Muscle layer of colon (tissue), 2 donors: ENCODE data around the gene CD52.
A peak's percentile ranks its signal among the peaks of the same experiment; 100 is the strongest.

ENCODE experiments used
- H3K27ac ChIP-seq: one replicate; pipeline ENCODE4 v1.7.0; 2013; ENCODE audit warnings: low read depth, mild to moderate bottlenecking, low read length, moderate library complexity
- H3K27me3 ChIP-seq, 2 donors: one replicate each; pipeline ENCODE4 v1.7.0; 2013; ENCODE audit warnings: low read length in 2 of 2, mild to moderate bottlenecking in 2 of 2; ENCODE audit not compliant: insufficient read depth in 2 of 2, control insufficient read depth in 1 of 2
- H3K36me3 ChIP-seq: one replicate; pipeline ENCODE4 v1.7.0; 2013; ENCODE audit warnings: mild to moderate bottlenecking, low read length; ENCODE audit not compliant: insufficient read depth
- H3K4me1 ChIP-seq: one replicate; pipeline ENCODE4 v1.7.0; 2013; ENCODE audit warnings: mild to moderate bottlenecking, low read length; ENCODE audit not compliant: insufficient read depth
- H3K4me3 ChIP-seq, 2 donors: one replicate each; pipeline ENCODE4 v1.7.0; 2013; ENCODE audit warnings: low read length in 2 of 2, low read depth in 1 of 2, mild to moderate bottlenecking in 1 of 2, moderate library complexity in 1 of 2
- H3K9ac ChIP-seq: one replicate; pipeline ENCODE4 v1.7.0; 2013; ENCODE audit warnings: low read length
- H3K9me3 ChIP-seq: one replicate; pipeline ENCODE4 v1.7.0; 2013; ENCODE audit warnings: mild to moderate bottlenecking, low read length
- donor health status: abdominal sarcoma.
- donor health status: Adenocarcinoma of cecum.

CD52 gene

DNA sequence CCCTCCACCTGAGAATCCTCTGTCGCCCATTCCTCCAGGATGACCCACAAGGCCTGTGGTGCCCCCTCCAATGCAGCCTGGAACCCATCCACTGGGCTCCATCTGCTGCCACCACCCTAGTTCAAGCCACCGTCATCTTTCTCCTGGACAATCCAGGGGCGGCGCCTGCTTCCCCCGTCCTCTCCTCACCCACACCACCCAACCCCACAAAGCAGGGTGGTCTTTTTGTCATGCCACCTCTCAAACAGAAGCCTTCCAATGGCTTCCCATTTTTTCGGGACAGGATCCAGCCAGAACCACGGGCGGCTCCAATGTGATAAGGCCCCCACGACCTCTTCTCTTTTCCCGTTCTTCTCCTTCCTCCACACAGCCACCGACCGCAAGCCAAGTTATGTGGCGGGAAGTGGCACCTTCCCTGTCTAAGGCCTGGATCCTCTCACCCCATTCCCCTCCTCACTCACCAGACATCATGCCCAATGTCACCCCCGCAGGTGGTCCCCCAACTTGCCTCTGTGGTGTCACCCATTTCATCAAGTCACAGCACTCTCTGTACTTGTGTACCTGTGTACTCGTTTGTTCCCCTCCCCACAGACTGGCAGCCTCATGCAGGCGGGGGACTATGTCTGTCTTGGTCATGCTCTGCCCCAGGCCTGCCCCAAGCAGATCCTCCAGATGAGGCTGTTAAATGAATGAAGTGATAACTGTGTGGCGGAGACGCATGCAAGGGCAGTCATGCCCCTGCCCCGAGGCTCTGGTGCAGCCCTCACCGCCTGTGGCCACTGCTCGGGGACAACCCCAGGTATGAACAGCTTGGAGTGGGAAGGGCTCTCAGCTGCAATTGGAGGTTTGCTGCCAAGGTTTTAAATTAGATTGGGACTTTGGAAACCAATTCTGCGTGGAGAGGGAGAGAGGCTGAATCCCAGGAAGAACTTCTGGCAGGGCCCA, 22.3 kb upstream of the CD52 start:
- H3K9ac ChIP-seq, result no peak overlapping the region
- H3K9me3 ChIP-seq, result no peaks in the 10 kb centered on the region
- H3K4me3 ChIP-seq, result no peak overlapping the region
- H3K4me1 ChIP-seq, result peaks cover 11% of the 10 kb centered on the region
- no peaks in the 10 kb centered on the region for H3K36me3 ChIP-seq
- no peaks in the 10 kb centered on the region for H3K27me3 ChIP-seq
- no peak overlapping the region for H3K27ac ChIP-seq

DNA sequence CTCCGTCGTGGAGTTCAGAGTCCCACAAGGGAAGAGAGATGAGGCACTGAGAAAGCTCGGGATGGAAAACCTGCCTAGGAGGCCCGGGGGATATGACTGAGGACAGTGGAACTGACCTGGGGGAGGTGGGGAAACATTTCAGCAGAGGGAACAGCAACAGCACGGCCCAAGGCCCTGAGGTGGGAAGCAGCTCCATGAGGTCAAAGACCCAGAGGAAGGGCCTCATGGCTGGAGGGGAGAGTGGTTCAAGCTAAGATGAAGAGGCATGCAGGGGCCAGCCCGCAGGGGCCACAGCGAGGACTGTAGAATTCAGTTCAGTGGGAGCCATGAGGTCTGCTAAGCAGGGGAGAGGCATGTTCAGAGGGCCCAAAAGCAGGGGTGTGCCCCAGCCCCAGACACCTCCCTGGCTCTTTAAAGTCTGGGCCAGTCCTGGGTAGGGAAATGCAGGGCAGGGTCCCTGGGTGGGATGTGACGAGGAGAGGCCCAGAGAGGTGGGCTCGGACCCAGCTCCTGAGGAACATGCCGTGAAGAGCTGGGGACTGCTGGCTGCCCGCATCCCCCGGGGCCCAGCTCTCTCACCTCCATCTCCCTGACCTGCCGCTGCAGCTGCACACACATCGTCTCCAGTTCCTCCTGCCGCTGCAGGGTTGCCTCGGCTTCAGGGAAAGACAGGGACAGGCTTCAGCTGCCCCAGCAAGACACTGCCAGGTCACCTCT, 21.3 kb upstream of the CD52 start:
- Histone ChIP-seq H3K27me3 (no peaks in the 10 kb centered on the region), H3K4me1 (peaks cover 1% of the 10 kb centered on the region), H3K9me3 (no peaks in the 10 kb centered on the region), H3K27ac (no peak overlapping the region), H3K9ac (no peak overlapping the region), H3K4me3 (no peak overlapping the region), H3K36me3 (no peaks in the 10 kb centered on the region)

DNA sequence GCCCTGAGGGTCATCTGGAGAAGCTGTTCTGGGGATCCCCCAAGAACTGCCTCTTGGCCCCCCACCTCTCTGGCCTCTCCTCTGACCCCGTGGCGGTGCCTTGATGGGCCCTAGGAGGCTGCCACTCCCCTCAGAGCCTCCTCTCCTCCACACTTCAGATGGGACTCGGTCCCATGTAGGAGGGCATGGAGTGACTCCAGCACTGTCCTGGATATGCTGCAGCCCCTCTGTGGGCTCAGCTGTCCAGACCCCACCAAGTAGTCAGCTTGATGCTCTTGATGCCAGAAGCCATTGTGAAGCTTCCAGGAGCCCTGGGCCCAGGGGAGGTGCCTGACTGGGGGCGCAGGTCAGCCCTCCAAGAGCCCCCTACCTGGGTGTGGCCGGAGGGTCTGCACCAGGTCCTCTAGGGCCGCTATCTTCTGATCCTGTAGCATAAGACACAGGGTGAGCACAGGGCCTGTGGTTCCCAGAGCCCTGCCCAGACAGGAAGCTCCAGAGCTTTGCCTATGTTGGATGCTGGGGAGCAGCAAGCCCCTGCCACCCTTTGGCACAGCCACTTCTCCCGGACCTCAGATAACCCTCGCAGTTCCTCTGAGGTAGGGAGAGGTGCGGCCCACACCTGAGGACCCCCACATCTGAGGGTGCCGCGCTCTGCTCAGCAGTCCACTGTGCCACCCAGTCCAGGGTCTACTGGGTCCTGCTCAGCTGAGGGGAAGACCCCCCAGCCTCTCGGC, 20.5 kb upstream of the CD52 start:
- Histone ChIP-seq H3K4me3 (no peak overlapping the region), H3K27ac (no peak overlapping the region), H3K4me1 (no peaks in the 10 kb centered on the region), H3K9ac (no peak overlapping the region), H3K36me3 (no peaks in the 10 kb centered on the region), H3K27me3 (no peaks in the 10 kb centered on the region), H3K9me3 (no peaks in the 10 kb centered on the region)

DNA sequence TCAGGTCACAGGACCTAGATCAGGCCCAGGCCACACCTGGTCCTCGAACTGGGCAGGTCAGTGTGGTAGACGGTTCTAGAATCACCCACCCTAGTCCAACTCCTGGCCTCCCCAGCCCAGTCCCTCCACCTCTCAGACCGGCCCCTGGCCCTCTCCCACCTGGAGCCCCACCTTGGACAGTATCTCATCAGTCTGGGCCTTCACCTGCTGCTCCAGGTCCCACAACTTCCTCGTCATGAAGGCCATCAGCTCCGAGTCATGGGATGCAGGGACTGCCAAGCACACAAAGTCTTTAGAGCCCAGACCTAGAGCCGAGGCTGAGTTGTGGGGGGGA, 20.0 kb upstream of the CD52 start:
- Histone ChIP-seq H3K36me3 (no peaks in the 10 kb centered on the region), H3K4me1 (no peaks in the 10 kb centered on the region), H3K9me3 (no peaks in the 10 kb centered on the region), H3K9ac (no peak overlapping the region), H3K27me3 (no peaks in the 10 kb centered on the region), H3K4me3 (no peak overlapping the region), H3K27ac (no peak overlapping the region)

DNA sequence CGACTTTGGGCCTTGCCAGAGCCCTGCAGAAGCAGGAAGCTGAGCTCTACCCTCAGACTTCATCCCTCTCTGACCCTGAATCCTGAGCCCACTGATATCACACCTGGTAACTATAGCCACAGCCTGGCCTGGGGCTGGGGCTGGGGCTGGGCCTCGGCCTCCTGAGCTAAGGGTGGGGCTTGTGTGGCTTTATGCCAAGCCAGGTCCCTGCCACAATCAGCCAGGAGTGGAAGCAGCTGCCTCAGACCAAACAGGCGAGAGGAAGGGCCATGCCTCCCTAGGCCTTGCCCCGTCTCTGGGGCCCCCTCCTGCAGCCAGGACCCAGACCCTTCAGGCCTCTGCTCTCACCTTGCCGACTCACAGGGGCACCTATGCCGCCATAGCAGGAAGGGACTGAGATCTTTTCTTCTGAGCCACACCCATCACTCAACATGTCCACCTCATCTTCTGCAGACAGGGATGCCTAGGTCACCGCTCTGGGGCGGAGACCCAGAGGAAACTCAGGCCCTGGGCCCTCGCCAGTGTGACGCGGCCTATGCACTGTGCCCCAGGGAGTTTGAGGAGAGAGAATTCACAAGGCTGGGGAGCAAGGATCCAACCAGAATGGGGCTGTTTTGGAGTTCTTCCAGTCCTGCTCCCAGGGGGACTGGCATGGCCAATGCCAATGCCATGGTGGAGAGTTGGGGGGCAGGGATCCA, 17.0 kb upstream of the CD52 start:
- H3K4me1 ChIP-seq, result peaks cover 3% of the 10 kb centered on the region
- H3K27ac ChIP-seq, result no peak overlapping the region
- H3K9ac ChIP-seq, result no peak overlapping the region
- no peaks in the 10 kb centered on the region for H3K9me3 ChIP-seq
- no peaks in the 10 kb centered on the region for H3K27me3 ChIP-seq
- no peak overlapping the region for H3K4me3 ChIP-seq
- H3K36me3 ChIP-seq, result no peaks in the 10 kb centered on the region

DNA sequence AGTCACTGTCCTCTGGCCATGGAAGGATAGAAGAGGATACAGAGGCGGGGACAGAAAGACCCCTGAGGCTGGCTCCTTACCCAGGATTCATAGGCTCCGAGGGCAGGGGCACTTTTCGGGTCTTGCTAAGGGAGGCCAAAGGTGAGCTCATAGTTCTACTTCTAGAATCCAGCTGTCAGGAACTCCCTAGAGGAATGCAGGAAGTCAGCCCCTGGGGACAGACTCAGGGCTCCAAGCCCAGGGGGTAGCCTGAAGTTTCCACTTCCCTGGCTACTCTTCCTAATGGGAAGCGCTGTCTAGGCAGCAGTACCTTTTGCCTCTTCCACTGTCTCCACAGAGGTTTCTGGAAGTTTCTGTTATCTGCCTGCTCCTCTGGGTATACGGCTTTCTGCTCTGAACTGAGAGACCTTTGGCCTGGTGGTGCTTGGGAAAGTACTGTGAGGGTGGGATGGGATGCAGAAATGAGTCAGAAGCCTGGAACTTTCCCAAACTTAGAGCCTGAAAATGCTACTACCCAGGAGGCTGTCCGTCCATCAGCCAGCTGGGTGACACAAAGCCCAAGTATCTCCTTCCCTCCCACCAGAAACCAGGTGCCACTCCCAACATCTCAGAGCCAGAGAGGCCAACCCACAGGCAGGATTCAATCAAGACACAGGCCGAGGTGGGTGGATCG, 14.9 kb upstream of the CD52 start:
- Histone ChIP-seq H3K9me3 (no peaks in the 10 kb centered on the region), H3K4me3 (no peak overlapping the region), H3K27ac (no peak overlapping the region), H3K27me3 (no peaks in the 10 kb centered on the region), H3K36me3 (no peaks in the 10 kb centered on the region), H3K4me1 (peaks cover 8% of the 10 kb centered on the region), H3K9ac (no peak overlapping the region)

DNA sequence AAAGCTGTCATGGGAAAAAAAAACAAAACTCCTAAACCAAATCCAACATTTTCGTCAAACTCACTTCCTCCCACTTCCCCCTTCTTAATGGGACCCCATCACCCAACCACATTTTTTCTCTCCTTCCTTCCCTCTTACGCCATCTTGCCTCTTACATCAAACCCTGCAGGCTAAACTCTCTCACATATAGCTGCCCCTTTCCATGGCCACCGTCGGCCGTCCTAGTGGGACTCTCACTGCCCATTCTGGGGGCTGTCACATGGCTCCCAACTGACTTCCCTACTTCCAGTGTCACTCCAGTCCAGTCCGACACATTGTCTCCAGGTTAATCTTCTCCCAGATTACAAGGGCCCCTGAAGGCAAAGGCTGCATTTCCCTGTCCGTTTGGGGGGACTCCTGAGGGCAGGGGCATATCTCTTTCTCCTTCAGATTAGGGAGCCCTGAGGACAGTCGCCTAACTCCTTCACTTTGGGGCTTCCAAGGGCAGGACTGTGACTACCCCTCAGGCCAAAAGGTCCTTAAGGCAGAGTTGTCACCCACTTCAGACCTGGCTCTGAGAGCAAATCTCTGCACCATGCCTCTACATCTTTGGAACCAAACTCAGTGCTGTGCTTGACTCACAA, 12.0 kb upstream of the CD52 start:
- Histone ChIP-seq H3K4me3 (peak overlapping the region; percentile 76 to 80), H3K4me1 (peaks cover 8% of the 10 kb centered on the region), H3K27ac (no peak overlapping the region), H3K36me3 (no peaks in the 10 kb centered on the region), H3K9me3 (no peaks in the 10 kb centered on the region), H3K9ac (no peak overlapping the region), H3K27me3 (no peaks in the 10 kb centered on the region)

DNA sequence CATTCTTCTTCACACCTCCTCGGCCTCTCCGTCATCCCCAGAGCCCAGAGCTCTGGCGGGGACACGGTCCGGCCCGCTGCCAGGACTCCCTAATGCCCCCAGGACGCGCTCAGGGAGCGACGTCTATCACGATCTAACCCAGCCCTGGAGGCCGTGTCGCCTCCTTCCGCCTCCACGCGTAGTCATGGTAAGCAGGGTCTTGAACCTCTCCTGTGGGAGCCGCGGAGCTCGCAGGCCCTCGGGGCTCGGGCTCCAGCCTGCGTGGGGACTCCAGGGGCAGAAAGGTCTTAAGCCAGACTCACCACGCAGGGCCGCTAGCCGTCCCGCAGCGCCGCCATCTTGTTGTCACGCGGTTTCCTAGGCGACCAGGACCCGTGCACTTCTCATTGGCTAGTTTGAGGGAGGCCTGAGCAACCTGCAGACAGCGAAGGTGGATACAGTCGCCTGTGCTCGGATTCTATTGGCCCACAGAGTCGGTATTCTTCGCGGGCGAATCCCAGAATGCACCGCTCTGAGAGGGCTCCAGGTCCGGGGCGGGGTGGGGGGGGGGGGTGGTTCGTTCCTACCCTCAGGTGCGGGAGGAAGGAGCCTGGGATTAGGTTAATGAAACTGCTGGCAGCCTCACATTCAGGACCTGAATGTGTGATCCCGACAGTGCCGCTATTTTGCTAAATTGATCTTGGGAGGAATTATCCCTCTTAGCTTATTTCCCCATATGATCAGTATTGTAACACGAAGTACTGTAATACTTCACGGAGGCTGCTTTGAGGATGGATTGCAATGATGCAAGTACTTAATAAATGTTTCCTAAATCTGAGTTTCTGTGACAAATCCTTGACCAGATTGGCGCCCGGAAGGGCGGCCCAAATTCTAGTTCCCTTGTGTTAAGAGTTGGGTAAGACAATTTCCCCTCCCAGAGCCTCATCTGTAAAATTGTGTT, 11.2 kb upstream of the CD52 start, which contains the start of gene UBXN11:
TSS of gene UBXN11 (minus strand) at position 347 of the 940 bp plus-strand sequence. CDS start 3,753 bp downstream, outside the sequence.
- Histone ChIP-seq H3K27ac (no peak within 1 kb of the TSS), H3K4me3 (peak within 1 kb of the TSS; percentile 76 to 80), H3K9ac (no peak within 1 kb of the TSS), H3K27me3 (no peaks in the 10 kb centered on the region), H3K4me1 (peaks cover 8% of the 10 kb centered on the region), H3K36me3 (no peaks in the 10 kb centered on the region), H3K9me3 (no peaks in the 10 kb centered on the region)

DNA sequence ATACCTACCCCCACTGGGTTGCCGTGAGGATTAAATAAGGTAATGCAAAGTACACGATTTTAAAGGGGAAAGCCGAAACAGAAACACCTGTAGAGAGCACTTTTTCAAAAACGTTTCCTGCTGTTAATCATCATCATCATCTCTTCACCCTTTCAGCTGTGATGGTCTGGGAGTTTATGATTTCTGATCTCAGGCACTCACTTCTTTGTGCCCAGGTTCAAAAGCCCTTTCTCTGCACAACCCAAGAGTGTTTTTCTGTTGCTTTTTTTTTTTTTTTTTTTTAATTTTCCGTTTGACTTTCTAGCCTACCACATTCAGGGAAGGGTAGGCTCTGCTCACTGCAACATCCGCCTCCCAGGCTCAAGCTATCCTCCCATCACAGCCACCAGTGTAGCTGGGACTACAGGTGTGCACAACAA, 10.4 kb upstream of the CD52 start:
- H3K27ac ChIP-seq, result no peak overlapping the region
- H3K9me3 ChIP-seq, result no peaks in the 10 kb centered on the region
- H3K4me1 ChIP-seq, result peaks cover 8% of the 10 kb centered on the region
- H3K36me3 ChIP-seq, result no peaks in the 10 kb centered on the region
- no peaks in the 10 kb centered on the region for H3K27me3 ChIP-seq
- H3K9ac ChIP-seq, result no peak overlapping the region
- no peak overlapping the region for H3K4me3 ChIP-seq
